ENCODE results near the gene CENPH.

DNA sequence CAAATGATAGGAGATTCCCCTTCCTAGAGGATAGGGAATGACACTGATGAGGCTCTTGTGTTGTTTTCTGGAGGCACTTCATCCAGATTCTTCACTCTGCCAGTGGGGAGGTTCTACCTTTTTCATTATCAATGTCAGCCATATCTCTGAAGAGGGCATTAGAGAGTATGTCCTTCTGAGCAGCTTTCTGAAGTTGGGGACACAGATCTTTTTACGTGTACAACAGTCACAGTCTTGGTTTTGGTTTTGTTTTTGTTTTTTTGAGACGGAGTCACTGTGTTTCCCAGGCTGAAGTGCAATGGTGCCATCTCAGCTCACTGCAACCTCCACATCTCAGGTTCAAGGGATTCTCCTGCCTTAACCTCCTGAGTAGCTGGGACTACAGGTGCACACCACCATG is 22.6 kb downstream of the CENPH start:
- TF ChIP-seq, protein P1, sequence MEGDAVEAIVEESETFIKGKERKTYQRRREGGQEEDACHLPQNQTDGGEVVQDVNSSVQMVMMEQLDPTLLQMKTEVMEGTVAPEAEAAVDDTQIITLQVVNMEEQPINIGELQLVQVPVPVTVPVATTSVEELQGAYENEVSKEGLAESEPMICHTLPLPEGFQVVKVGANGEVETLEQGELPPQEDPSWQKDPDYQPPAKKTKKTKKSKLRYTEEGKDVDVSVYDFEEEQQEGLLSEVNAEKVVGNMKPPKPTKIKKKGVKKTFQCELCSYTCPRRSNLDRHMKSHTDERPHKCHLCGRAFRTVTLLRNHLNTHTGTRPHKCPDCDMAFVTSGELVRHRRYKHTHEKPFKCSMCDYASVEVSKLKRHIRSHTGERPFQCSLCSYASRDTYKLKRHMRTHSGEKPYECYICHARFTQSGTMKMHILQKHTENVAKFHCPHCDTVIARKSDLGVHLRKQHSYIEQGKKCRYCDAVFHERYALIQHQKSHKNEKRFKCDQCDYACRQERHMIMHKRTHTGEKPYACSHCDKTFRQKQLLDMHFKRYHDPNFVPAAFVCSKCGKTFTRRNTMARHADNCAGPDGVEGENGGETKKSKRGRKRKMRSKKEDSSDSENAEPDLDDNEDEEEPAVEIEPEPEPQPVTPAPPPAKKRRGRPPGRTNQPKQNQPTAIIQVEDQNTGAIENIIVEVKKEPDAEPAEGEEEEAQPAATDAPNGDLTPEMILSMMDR (IDR thresholded peaks at IDR 0.05): no peak
- no peak for TF ChIP-seq POLR2AphosphoS5 (IDR thresholded peaks at IDR 0.05)

Measured in gastroesophageal sphincter (tissue), 3 donors.